Measurements from ENCODE around the gene SNTG2. TPM values are rescaled to one million over a fixed set of nuclear protein-coding genes. Genes with fewer than 3 reads are reported as not detected.

Gene SNTG2
- total RNA-seq, 1 donor from 2014 or later: not detected

DNA sequence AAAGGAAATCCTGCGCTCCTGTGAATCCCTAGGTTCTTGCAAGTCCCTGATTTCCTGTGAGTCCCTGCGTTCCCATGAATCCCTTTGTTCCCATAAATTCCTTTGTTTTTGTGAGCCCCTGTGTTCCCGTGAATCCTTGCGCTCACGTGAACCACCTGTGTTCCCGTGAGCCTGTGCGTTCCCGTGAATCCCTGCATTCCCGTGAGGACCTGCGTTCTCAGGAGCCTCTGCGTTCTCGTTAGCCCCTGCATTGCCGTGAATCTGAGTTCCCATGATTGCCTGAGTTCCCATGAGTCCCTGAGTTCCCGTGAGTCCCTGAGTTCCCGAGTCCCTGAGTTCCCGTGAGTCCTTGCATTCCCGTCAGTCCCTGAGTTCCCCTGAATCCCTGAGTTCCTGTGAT is 71.5 kb downstream of the SNTG2 start:
- H3K4me3 ChIP-seq (ENCODE audit: low read depth, low read length): no peak overlapping the region
- TF ChIP-seq, protein P1, sequence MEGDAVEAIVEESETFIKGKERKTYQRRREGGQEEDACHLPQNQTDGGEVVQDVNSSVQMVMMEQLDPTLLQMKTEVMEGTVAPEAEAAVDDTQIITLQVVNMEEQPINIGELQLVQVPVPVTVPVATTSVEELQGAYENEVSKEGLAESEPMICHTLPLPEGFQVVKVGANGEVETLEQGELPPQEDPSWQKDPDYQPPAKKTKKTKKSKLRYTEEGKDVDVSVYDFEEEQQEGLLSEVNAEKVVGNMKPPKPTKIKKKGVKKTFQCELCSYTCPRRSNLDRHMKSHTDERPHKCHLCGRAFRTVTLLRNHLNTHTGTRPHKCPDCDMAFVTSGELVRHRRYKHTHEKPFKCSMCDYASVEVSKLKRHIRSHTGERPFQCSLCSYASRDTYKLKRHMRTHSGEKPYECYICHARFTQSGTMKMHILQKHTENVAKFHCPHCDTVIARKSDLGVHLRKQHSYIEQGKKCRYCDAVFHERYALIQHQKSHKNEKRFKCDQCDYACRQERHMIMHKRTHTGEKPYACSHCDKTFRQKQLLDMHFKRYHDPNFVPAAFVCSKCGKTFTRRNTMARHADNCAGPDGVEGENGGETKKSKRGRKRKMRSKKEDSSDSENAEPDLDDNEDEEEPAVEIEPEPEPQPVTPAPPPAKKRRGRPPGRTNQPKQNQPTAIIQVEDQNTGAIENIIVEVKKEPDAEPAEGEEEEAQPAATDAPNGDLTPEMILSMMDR (conservative IDR thresholded peaks at IDR 0.05; ENCODE audit: low read depth, low read length): no peak
- no peak for DNase-seq (ENCODE audit: low read depth)

DNA sequence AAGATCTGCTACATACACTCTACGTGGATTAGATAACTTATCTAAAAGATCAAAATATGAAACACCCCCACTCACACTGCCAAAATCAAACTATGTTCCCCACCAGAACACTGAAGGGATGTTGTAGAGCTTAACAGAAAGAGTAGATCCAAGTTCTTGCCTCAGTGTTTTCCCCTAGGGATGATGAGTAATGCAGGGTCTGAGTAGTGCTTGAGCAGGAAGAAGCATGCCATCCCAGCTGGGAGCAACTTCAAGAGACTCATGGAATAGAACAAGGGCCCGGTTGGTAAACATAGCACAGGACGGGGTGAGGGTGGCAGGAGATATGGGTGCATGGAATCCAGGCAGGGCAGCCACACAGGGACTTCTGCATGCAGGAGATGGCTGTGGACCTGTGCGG is 74.3 kb downstream of the SNTG2 start:
- no peak overlapping the region for H3K4me3 ChIP-seq (ENCODE audit: low read depth, low read length)
- no peak for DNase-seq (ENCODE audit: low read depth)
- TF ChIP-seq, protein P1 (conservative IDR thresholded peaks at IDR 0.05; ENCODE audit: low read depth, low read length): no peak

DNA sequence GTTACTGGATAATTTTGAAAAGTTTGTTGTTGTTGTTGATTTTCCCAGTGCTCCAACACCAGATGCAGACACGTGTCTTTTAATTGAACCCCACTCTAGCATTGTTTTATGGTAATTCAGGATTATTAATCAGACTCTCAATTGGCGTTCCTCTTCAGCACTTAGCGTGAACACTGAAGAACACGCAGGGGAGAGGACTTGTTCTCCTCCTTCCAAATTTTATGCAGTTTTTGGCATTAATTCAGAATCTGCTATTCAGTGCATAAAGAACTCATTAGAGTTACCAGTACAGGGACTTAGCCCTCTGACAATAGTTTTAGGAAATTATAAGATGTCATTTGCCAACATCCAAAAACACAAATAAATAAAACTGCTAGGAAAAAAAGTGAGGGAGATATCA is 75.5 kb downstream of the SNTG2 start:
- TF ChIP-seq, protein P1 (conservative IDR thresholded peaks at IDR 0.05; ENCODE audit: low read depth, low read length): no peak
- DNase-seq (ENCODE audit: low read depth): no peak
- H3K4me3 ChIP-seq (ENCODE audit: low read depth, low read length): no peak overlapping the region

DNA sequence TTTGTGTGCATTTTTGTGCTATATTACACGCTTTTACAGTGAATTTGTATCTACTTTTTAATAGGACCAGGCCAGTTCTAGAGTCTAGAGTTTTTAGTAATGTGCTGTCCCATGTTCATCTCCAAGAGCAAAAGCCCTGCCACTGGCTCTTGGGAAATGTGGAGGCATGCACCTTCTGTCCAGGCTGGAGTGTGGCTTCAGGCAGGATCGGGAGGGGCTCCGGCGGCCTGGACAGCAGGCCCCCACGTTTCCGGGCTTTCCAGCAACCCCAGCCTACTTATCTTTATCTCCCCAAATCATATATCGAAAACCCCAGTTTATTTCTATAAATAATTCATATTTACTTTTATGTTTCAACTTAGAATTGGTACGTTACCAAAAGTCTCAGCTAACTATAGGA is 78.2 kb downstream of the SNTG2 start:
- H3K4me3 ChIP-seq (ENCODE audit: low read depth, low read length): no peak overlapping the region
- TF ChIP-seq, protein P1 (conservative IDR thresholded peaks at IDR 0.05; ENCODE audit: low read depth, low read length): no peak
- DNase-seq (ENCODE audit: low read depth): no peak

DNA sequence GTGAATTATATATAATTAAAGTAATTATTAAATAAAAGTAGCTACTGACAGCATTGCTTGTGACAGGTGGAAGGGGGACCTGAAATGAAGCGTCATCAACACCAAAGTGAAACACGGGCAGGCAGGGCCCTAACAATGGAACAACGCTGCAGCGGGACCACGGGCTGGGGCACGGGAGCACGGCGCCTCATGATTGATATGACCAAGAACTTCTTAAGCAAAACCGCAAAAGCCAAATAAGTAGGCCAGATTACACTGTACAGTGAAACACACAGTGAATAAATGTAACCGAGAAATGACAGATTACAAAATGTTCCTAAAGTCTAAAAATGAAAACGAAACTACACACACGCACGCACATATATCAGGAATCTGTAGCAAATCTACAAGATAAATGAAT is 81.4 kb downstream of the SNTG2 start:
- DNase-seq (ENCODE audit: low read depth): no peak

DNA sequence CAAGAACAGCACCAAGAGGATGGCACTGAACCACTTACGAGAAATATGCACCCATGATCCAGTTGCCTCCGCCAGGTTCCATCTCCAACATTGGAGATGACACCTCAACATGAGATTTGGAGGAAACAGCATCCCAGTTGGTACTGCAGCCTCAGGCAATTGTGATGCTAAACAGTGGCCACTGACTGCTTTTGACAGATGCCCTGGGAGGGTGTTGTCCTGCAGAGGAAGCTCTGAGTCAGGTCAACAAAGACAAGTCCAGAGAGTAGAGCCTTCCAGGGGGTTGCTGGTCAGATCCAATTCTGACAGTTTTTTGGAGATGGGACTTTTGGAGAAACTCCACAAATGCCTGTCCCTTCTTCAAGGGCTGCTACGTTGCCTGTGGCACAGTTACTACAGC is 82.4 kb downstream of the SNTG2 start:
- no peak for DNase-seq (ENCODE audit: low read depth)
- TF ChIP-seq, protein P1 (conservative IDR thresholded peaks at IDR 0.05; ENCODE audit: low read depth, low read length): no peak
- H3K4me3 ChIP-seq (ENCODE audit: low read depth, low read length): no peak overlapping the region

More for the DNA sequence above, 81.4 kb downstream of the SNTG2 start:
- no peak overlapping the region for H3K4me3 ChIP-seq (ENCODE audit: low read depth, low read length)
- TF ChIP-seq, protein P1 (conservative IDR thresholded peaks at IDR 0.05; ENCODE audit: low read depth, low read length): no peak

DNA sequence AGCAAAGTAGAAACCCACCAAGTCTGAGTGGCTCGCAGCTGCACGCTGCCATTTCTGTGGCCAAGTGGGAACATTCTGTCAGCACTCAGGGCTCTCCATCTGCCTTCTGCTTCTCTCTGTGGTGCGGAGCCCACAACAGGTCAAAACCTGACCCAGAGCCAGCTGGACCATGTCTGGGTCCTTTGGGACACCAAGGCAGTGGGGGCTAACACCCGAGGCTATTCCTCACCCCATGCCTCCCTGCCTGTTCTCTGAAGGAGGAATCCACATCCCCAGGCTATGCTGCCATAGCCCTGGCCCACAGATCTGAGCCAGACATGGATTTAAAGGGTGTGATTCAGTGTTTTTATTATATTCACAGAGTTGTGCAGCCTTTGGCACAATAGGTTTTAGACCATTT is 86.4 kb downstream of the SNTG2 start:
- TF ChIP-seq, protein P1 (conservative IDR thresholded peaks at IDR 0.05; ENCODE audit: low read depth, low read length): no peak
- no peak overlapping the region for H3K4me3 ChIP-seq (ENCODE audit: low read depth, low read length)
- no peak for DNase-seq (ENCODE audit: low read depth)

Measured in epithelial cell of proximal tubule (primary cell).